WI38 (cell line): ENCODE results near the gene IL10RA.

Source experiments
- H3K4me3 ChIP-seq: 2 replicates; pipeline ENCODE4 v1.5.1; 2011; ENCODE audit warnings: low read depth, mild to moderate bottlenecking, control low read depth, low read length
- TF ChIP-seq, protein P1 (sequence below): IDR thresholded peaks from 2 replicates; pipeline ENCODE4 v1.5.1; 2012; ENCODE audit warnings: low read depth, mild to moderate bottlenecking, control low read depth, low read length

Gene IL10RA

DNA sequence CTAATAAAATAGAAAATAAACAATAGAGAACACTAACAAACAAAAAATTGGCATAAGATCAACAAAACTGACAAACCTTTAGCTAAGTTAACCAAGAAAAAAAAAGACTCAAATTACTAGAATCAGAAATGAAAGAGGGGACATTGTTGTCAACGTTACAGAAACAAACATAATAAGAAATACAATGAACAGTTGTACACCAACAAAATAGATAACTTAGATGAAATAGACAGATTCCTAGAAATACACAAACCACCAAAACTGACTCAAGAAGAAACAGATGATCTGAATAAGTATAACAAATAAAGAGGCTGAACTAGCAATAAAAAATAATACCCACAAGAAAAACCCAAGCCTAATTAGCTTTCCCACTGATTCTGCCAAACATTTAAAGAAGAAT is 55.9 kb downstream of the IL10RA start:
- no peak overlapping the region for H3K4me3 ChIP-seq
- TF ChIP-seq, protein P1, sequence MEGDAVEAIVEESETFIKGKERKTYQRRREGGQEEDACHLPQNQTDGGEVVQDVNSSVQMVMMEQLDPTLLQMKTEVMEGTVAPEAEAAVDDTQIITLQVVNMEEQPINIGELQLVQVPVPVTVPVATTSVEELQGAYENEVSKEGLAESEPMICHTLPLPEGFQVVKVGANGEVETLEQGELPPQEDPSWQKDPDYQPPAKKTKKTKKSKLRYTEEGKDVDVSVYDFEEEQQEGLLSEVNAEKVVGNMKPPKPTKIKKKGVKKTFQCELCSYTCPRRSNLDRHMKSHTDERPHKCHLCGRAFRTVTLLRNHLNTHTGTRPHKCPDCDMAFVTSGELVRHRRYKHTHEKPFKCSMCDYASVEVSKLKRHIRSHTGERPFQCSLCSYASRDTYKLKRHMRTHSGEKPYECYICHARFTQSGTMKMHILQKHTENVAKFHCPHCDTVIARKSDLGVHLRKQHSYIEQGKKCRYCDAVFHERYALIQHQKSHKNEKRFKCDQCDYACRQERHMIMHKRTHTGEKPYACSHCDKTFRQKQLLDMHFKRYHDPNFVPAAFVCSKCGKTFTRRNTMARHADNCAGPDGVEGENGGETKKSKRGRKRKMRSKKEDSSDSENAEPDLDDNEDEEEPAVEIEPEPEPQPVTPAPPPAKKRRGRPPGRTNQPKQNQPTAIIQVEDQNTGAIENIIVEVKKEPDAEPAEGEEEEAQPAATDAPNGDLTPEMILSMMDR: no peak

DNA sequence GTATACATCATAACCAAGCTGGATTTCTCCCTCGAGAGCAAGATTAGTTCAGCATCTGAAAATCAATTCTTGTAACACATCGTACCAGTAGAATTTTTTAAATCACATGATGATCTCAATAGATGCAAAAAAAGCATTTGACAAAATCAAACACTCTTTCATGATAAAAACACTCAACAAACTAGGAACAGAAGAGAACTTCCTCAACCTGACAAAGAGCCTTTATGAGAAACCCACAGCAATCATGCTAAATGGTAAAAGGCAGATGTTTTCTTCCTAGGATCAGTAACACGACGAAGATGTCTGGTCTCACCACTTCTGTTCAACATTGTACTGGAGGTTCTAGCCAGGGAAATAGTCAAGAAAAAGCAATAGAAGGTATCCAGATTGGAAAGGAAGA is 56.6 kb downstream of the IL10RA start:
- H3K4me3 ChIP-seq: no peak overlapping the region
- TF ChIP-seq, protein P1: no peak

DNA sequence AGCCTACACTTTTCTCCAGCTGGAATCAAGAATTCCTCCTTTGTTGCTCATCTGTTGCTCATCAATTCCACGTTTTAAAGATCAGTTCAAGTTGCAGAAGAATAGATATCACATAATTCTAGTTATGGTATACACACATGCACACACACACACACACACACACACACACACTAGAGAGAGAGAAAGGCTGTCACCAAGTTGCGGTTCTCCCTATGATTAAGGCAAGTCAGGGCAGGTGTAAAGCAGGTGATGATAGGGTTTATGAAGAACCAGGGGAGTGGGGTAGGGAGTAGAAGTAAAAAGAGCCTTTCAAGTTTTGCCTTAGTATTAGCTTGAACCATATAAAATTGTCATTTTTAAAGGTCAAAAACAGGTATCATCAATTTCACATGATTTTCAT is 59.0 kb downstream of the IL10RA start:
- H3K4me3 ChIP-seq: no peak overlapping the region
- TF ChIP-seq, protein P1: no peak

DNA sequence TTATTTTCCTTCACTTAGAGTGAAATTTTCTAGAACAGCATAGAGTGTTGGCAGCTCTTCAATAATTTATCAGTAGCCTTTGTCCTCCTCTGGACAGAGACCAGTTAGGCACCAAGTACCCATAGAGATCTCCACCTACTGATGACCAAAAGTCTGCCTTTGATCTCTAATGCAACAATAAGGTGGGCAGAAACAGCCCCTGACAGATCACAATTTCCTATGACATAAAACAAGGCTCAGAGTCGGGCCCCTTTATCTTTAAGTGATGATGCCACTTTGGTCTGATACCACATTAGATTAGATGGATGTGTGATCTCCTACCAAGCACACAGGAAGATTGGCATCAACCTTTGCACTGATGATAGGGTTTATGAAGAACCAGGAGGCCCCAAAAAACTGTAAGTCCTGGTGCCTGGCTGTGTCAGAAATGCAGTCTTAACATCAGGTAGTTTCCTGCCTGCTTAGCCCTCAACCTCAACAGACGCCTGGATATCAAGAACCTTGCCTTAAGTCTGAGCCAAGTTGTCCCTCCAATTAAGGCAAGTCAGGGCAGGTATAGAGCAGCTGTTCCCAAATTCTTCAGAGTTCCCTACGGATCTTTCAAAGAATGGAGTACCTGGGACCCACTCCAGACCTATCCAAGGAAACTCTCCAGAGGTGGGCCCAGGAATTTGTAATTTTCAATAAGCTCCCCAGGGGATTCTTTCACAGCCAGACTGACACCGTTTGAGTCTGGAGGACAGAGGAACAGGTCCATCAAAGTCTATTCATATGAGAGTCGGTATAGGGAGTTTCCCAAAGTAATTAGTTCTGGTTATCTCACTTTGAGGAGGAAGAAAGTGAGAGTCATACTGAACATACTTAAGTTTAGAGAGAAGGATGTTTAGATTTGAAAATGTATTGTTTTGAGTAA is 60.1 kb downstream of the IL10RA start:
- no peak overlapping the region for H3K4me3 ChIP-seq

DNA sequence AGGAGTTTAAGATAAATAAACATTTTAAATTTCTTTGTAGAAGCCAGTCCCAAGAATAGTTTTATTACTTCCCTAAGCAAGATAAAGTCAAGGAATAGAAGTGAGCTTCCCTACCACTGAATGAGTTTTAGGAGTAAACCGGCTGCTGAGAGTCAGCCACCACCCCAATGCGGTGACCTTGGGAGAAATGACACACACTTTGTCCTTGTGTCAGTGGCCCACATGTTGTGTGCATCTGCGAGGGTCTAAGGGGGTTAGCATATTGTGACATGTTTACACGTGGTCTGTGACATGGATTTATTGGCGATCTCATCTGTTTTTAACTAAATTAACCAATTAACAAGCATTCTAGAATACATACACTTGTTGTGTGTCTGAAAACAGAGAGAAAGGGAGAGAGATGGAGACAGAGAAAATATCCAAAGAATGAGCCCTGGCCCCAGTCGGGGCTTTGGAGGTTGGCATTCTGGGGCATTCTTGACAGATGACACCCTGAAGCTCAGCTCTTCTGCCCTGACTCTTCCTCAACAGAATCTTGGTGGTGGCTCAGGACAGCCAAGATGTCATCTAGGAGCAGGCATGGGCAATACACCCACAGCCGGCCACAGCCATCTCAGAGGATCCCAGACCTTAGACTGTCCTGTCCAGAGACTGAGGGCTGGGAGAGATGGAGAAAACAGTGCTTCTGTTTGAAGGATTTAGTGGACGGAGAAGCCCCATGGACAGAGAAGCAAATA is 60.9 kb downstream of the IL10RA start:
- TF ChIP-seq, protein P1: no peak
- H3K4me3 ChIP-seq: no peak overlapping the region

More for the DNA sequence above, 60.1 kb downstream of the IL10RA start:
- TF ChIP-seq, protein P1: no peak

DNA sequence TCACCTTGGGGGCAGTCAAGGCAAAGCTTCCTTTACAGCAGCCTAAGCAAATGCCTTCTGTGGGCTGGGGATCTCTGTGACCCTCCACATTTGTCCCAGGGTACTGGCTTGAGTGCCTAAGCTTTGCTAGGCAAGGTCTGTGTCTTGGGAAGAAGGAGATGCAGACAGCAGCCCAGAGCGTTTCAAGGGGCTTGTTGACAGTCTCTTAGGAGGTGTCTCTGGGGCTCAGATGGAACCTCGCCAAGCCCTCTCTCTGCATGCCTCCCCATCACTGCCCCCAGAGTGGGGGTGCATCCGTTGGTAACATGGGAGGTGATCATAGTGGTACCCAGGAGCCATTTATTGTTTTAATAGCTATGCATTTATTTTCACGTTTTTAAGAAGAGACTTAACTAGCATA is 61.6 kb downstream of the IL10RA start:
- H3K4me3 ChIP-seq: no peak overlapping the region
- TF ChIP-seq, protein P1: no peak
